ENCODE measurements around the gene SMARCD2. TPM values are rescaled to one million over a fixed set of nuclear protein-coding genes. Genes with fewer than 3 reads are reported as not detected.

SMARCD2 gene
- total RNA-seq, 2 experiments from 2014 or later = 120 to 136 TPM

DNA sequence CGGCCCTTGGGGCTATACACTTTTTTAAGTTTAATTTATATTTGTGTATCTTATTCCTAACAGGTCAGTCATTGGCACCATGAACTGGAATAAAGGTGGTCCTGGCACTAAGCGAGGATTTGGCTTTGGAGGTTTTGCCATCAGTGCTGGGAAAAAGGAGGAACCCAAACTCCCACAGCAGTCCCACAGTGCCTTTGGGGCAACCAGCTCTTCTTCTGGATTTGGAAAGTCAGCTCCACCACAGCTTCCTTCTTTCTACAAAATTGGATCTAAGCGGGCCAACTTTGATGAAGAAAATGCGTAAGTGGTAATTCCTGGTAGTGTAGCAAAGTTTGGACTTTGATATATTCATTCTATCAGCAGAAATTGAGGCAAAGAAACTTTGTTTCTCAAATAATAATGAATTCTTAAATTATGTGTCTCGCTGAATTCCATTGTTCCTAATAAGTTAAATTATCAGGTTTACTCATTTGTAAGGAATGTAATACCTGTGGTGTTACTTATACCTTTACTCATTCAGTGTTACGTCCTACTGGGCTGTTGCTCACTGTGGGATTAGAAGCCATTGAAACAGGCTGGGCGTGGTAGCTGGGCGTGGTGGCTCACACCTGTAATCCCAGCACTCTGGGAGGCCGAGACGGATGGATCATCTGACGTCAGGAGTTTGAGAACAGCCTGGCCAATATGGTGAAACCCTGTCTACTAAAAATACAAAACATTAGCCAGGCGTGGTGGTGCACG, 55.3 kb downstream of the SMARCD2 start:
- Histone ChIP-seq H3K4me3 (ENCODE audit: low read depth, low read length, poor library complexity, severe bottlenecking) (no peak overlapping the region), H3K4me1 (ENCODE audit: insufficient read depth, low read length, poor library complexity, severe bottlenecking) (no peaks in the 10 kb centered on the region), H3K36me3 (ENCODE audit: insufficient read depth, low read length) (peaks cover 100% of the 10 kb centered on the region), H3K27ac (ENCODE audit: low read depth, low read length, poor library complexity, severe bottlenecking) (no peak overlapping the region), H4K20me1 (ENCODE audit: insufficient read depth, low read length) (peaks cover 25% of the 10 kb centered on the region), H3K4me2 (ENCODE audit: low read length) (no peak overlapping the region), H3K9me3 (ENCODE audit: low read length) (no peaks in the 10 kb centered on the region), H3K9me2 (ENCODE audit: insufficient read depth, low read length) (no peaks in the 10 kb centered on the region), H3K79me2 (ENCODE audit: insufficient read depth, low read depth, low read length) (peaks cover 80% of the 10 kb centered on the region), H2AFZ (ENCODE audit: low read length) (no peak overlapping the region)
- no peak for DNase-seq (ENCODE audit: low spot score)
- TF ChIP-seq, protein P1, sequence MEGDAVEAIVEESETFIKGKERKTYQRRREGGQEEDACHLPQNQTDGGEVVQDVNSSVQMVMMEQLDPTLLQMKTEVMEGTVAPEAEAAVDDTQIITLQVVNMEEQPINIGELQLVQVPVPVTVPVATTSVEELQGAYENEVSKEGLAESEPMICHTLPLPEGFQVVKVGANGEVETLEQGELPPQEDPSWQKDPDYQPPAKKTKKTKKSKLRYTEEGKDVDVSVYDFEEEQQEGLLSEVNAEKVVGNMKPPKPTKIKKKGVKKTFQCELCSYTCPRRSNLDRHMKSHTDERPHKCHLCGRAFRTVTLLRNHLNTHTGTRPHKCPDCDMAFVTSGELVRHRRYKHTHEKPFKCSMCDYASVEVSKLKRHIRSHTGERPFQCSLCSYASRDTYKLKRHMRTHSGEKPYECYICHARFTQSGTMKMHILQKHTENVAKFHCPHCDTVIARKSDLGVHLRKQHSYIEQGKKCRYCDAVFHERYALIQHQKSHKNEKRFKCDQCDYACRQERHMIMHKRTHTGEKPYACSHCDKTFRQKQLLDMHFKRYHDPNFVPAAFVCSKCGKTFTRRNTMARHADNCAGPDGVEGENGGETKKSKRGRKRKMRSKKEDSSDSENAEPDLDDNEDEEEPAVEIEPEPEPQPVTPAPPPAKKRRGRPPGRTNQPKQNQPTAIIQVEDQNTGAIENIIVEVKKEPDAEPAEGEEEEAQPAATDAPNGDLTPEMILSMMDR (conservative IDR thresholded peaks at IDR 0.05; ENCODE audit: low read length) = no peak
- TF ChIP-seq EZH2phosphoT487 (IDR thresholded peaks at IDR 0.05; ENCODE audit: borderline replicate concordance, low read depth, low read length) = no peak
- BruUV-seq (replicated peaks) = no TSS peak
- CTCF ChIA-PET (ENCODE audit: unreplicated experiment) = no interaction called here
- intact Hi-C loops (cut with micrococcal nuclease; ENCODE audit: unreplicated experiment) = no loop called here
- POLR2A ChIA-PET = no interaction called here

DNA sequence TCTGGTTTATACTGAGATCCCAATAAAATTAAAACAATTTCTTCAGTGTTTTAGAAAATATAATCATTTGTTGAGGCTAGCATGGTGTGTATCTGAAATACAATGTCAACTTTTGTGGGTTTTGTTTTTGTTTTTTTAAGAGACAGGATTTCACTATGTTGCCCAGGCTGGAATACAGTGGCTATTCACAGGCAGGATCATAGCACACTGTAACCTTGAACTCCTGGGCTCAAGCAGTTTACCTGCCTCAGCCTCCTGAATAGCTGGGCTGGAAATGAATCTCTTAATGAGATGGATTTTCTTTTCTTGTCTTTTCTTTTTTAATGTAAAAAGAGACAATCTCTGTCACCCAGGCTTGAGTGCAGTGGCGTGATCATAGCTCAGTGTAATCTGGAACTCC, 56.4 kb downstream of the SMARCD2 start:
- peaks cover 80% of the 10 kb centered on the region for H3K79me2 ChIP-seq (ENCODE audit: insufficient read depth, low read depth, low read length)
- H3K36me3 ChIP-seq (ENCODE audit: insufficient read depth, low read length) = peaks cover 97% of the 10 kb centered on the region

More for the DNA sequence above, 56.4 kb downstream of the SMARCD2 start:
- no peak for DNase-seq (ENCODE audit: low spot score)
- H3K27ac ChIP-seq (ENCODE audit: low read depth, low read length, poor library complexity, severe bottlenecking) = no peak overlapping the region
- no peaks in the 10 kb centered on the region for H3K9me2 ChIP-seq (ENCODE audit: insufficient read depth, low read length)
- no peaks in the 10 kb centered on the region for H3K4me1 ChIP-seq (ENCODE audit: insufficient read depth, low read length, poor library complexity, severe bottlenecking)
- peaks cover 26% of the 10 kb centered on the region for H4K20me1 ChIP-seq (ENCODE audit: insufficient read depth, low read length)
- H3K4me2 ChIP-seq (ENCODE audit: low read length) = no peak overlapping the region
- BruUV-seq (replicated peaks) = no TSS peak
- POLR2A ChIA-PET = interaction anchor here (0.6 to 0.8 kb wide), 2 partner anchors 10 to 72 kb away, joined by 3 read pairs; no protein-coding TSS in a partner anchor
- no peak overlapping the region for H3K4me3 ChIP-seq (ENCODE audit: low read depth, low read length, poor library complexity, severe bottlenecking)
- CTCF ChIA-PET (ENCODE audit: unreplicated experiment) = no interaction called here
- TF ChIP-seq, protein P1 (conservative IDR thresholded peaks at IDR 0.05; ENCODE audit: low read length) = no peak
- TF ChIP-seq EZH2phosphoT487 (IDR thresholded peaks at IDR 0.05; ENCODE audit: borderline replicate concordance, low read depth, low read length) = no peak
- intact Hi-C loops (cut with micrococcal nuclease; ENCODE audit: unreplicated experiment) = no loop called here
- no peaks in the 10 kb centered on the region for H3K9me3 ChIP-seq (ENCODE audit: low read length)
- no peak overlapping the region for H2AFZ ChIP-seq (ENCODE audit: low read length)

All from OCI-LY7 (cell line).